KOPT-K1 (cell line): Measurements from ENCODE around the gene MMP15.
"Not testable (repeated sequence)": the region's sequence is repeated elsewhere in the genome, so short reads cannot be mapped to it uniquely, and the experiment has no call there.

Source experiments
- H3K27ac ChIP-seq: fragments of 200-600 bp; sonication (generic); 2 replicates; pipeline ENCODE4 v1.5.1; 2016; ENCODE audit warnings: antibody characterized with exemption, mild to moderate bottlenecking, low read depth, low read length; ENCODE audit not compliant: poor library complexity, severe bottlenecking
- H3K36me3 ChIP-seq: fragments of 200-600 bp; sonication (generic); 2 replicates; pipeline ENCODE4 v1.5.1; 2017; ENCODE audit warnings: antibody characterized with exemption, mild to moderate bottlenecking, low read length, moderate library complexity; ENCODE audit not compliant: insufficient read depth
- H3K9me3 ChIP-seq: fragments of 200-600 bp; sonication (generic); 2 replicates; pipeline ENCODE4 v1.5.1; 2017; ENCODE audit warnings: antibody characterized with exemption, low read length, mild to moderate bottlenecking; ENCODE audit not compliant: insufficient read depth, poor library complexity, severe bottlenecking

MMP15 gene

GRCh38 chr16:58056580-58056979 is 31.0 kb downstream of the MMP15 start:
- Histone ChIP-seq H3K27ac (no peak overlapping the region), H3K36me3 (no peaks in the 10 kb centered on the region), H3K9me3 (no peaks in the 10 kb centered on the region)

- no peaks in the 10 kb centered on the region for H3K9me3 ChIP-seq
- H3K36me3 ChIP-seq, result no peaks in the 10 kb centered on the region
- H3K27ac ChIP-seq, result no peak overlapping the region
These were observed 31.6 kb downstream of the MMP15 start for GRCh38 chr16:58057121-58057520.

DNA sequence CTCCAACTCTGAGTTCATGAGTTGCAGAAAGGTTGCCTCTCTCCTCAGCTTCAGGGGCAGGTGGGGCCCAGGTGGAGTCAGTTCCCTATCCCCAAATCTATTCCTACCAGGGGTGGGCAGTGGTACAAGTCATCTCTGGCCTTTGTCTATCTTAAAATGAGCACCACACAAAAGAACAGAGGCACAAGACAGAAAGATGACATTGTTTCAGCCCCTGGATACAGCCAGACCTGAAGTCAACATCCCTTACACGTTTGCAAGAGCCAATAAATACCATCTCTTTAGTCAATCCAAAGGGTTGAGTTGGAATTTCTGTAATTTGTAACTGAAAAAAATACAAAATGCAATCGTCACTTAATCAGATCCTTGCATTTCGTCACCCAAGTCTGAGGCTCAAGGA is 32.2 kb downstream of the MMP15 start:
- Histone ChIP-seq H3K9me3 (no peaks in the 10 kb centered on the region), H3K36me3 (no peaks in the 10 kb centered on the region), H3K27ac (no peak overlapping the region)

DNA sequence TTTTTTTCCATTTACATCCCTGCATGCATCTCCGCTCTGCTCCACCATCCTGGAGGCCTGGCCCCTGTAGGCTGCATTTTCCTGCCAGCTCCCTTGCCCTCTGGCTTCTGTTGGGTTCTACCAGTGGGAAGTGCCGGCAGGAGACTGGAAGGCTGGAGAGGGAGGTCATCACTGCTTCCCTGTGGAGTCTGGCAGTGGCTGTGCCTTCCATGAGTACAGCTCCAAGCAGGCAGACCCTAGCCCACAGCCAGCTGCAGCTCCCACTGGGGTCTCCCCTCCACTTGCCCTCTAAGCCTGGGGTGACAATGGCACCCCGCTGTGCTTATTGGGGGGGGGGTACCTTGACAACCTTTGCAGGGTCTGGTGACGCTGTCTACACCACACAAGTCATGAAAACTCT is 37.3 kb downstream of the MMP15 start:
- Histone ChIP-seq H3K9me3 (no peaks in the 10 kb centered on the region), H3K27ac (no peak overlapping the region), H3K36me3 (no peaks in the 10 kb centered on the region)

GRCh38 chr16:58063377-58064076 is 38.0 kb downstream of the MMP15 start:
- H3K9me3 ChIP-seq, result no peaks in the 10 kb centered on the region
- no peak overlapping the region for H3K27ac ChIP-seq

DNA sequence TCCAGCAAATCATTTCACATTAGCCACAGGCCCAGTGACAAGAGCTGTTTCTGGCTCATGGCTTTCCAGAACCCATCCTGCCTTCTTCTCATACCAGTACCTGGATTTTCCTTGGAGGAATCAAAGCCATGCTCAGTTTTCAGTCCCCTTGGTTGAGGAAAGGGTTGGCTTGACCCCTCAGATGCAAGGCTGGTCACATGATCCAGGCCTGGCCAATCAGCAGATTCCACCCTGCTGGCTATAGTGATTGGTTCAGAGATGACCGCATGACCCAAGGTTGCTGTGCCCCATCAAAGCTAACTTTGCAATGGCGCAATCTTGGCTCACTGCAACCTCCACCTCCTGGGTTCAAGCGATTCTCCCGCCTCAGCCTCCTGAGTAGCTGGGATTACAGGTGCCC is 45.0 kb downstream of the MMP15 start:
- H3K9me3 ChIP-seq, result peaks cover 12% of the 10 kb centered on the region
- H3K36me3 ChIP-seq, result no peaks in the 10 kb centered on the region
- H3K27ac ChIP-seq, result no peak overlapping the region

More at GRCh38 chr16:58063377-58064076, 38.0 kb downstream of the MMP15 start:
- no peaks in the 10 kb centered on the region for H3K36me3 ChIP-seq

DNA sequence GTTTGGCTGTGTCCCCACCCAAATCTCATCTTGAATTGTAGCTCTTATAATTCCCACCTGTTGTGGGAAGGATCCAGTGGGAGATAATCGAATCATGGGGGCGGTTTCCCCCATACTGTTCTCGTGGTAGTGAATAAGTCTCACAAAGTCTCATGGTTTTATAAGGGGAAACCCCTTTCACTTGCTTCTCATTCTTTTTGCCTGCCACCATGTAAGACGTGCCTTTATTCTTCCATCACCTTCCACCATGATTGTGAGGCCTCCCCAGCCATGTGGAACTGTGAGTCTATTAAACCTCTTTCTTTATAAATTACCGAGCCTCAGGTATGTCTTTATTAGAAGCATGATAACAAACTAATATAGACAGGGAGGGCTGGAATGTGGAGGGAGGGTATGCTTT is 46.6 kb downstream of the MMP15 start:
- not testable (repeated sequence) for H3K27ac ChIP-seq, H3K36me3 ChIP-seq
- H3K9me3 ChIP-seq, result peaks cover 20% of the 10 kb centered on the region

DNA sequence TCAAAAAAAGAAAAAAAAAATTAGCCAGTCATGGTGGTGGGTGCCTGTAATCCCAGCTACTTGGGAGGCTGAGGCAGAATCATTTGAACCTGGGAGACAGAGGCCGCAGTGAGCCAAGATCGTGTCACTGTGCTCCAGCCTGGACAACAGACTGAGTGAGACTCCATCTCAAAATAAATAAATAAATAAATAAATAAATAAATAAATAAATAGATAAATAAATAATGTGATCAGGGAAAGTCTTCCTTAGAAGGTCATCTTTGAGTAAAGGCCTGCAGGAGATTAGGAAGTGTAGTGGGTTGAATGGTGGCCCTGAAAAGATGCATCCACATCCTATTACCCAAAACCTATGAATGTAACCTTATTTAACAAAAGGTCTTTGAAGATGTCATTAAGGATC is 47.5 kb downstream of the MMP15 start:
- not testable (repeated sequence) for H3K27ac ChIP-seq
- H3K9me3 ChIP-seq, result peaks cover 20% of the 10 kb centered on the region

DNA sequence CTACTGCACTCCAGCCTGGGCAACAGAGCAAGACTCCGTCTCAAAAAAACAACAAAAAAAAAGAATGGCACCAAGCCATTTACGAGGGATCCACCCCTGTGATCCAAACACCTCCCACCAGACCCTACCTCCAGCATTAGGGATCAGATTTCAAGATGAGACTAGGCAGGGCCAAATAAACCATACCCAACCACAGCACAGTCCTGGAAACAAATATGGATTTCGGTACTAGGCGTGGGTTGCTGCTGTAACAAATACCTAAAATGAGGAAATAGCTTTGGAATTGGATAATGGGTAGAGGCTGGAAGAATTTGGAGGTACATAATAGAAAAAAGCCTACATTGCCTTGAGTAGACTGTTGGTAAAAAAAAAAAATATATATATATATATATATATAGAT is 49.1 kb downstream of the MMP15 start:
- no peaks in the 10 kb centered on the region for H3K36me3 ChIP-seq

More for the DNA sequence above, 47.5 kb downstream of the MMP15 start:
- not testable (repeated sequence) for H3K36me3 ChIP-seq

DNA sequence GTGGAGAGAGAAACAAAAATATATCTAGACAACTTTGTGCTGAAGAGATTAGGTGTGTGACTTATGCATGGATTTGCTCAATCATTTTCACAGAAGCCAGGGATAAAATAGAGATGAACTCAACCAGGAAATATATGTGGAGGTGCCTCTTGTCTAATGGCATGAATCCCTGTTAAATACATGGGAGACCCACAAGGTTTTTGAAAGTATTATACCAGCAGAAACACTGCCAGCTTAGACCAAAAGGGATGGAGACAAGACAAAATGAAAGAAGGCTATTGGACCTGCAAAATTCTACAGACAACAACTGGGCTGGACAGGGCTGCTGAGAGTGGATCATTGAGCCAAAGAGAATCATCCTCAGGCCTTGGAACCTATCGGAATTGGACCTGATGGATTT is 51.0 kb downstream of the MMP15 start:
- Histone ChIP-seq H3K27ac (no peak overlapping the region), H3K9me3 (peaks cover 15% of the 10 kb centered on the region), H3K36me3 (no peaks in the 10 kb centered on the region)

More for the DNA sequence above, 49.1 kb downstream of the MMP15 start:
- Histone ChIP-seq H3K27ac (no peak overlapping the region), H3K9me3 (peaks cover 20% of the 10 kb centered on the region)

GRCh38 chr16:58077796-58078195 is 52.2 kb downstream of the MMP15 start:
- Histone ChIP-seq H3K27ac (no peak overlapping the region), H3K9me3 (peaks cover 8% of the 10 kb centered on the region), H3K36me3 (no peaks in the 10 kb centered on the region)

- not testable (repeated sequence) for H3K36me3 ChIP-seq, H3K27ac ChIP-seq, H3K9me3 ChIP-seq
These were observed 55.1 kb downstream of the MMP15 start for GRCh38 chr16:58080657-58081056.

- Histone ChIP-seq H3K9me3 (no peaks in the 10 kb centered on the region), H3K36me3 (no peaks in the 10 kb centered on the region), H3K27ac (no peak overlapping the region)
These were observed 56.8 kb downstream of the MMP15 start for GRCh38 chr16:58082381-58082780.

DNA sequence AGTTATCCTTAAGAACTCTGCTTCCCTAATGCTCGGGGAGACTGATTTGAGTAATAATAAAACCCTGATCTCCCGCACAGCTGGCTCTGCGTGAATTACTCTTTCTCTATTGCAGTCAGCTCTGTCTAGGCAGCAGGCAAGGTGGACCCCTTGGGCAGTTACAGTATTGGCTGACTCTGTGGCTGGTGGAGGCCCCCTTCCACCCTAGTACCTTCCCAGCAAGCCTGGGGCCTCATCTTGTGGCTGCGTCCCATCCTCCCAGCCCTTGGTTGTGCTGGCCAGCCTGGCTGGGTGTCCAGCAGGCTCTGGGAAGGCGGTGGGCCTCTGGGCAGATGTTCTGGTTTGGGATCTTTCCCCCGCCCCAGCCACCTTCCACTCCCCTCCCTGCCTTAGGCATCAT is 59.1 kb downstream of the MMP15 start:
- no peak overlapping the region for H3K27ac ChIP-seq

DNA sequence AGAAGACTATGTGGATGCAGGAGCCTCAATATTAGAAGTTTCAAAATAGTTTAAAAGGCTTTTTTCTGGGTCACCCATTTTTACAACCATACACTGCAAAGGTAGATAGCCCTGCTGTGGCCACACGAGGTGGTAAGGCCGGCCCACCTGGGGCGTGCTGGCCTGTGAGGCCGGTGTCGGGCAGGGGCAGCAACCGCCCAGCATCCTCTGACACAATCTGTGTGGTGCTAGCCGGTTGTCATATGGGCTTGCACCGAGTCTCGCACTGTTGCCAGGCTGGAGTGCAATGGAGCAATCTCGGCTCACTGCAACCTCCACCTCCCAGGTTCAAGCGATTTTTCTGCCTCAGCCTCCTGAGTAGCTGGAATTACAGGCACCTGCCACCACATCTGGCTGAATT is 59.6 kb downstream of the MMP15 start:
- Histone ChIP-seq H3K36me3 (no peaks in the 10 kb centered on the region), H3K27ac (no peak overlapping the region), H3K9me3 (no peaks in the 10 kb centered on the region)

More for the DNA sequence above, 59.1 kb downstream of the MMP15 start:
- Histone ChIP-seq H3K36me3 (no peaks in the 10 kb centered on the region), H3K9me3 (no peaks in the 10 kb centered on the region)

DNA sequence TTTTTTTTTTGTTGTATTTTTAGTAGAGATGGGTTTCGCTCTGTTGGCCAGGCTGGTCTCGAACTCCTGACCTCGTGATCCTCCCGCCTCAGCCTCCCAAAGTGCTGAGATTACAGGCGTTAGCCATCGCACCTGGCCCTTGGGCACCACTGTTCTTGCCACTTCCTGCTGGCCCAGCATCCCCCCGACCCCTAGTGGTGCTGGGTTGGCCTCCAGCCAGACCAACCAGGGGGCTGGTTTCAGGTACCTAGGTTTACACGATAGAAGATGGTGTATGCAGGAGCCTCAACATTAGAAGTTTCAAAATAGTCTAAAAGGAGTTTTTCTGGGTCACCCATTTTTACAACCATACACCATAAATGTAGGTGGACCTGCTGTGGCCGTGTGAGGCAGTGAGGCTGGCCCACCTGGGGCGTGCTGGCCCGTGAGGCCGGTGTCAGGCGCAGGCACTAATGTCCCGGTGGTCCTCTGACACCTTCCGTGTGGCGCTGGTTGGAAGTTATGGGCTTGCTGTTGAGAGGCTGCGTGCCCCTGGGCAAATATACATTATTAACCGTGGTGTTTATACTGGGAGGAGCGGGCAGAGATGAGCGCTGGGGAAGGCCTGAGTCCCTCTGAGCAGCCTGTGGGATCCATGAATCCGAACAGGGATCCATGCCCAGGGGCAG is 60.2 kb downstream of the MMP15 start:
- Histone ChIP-seq H3K27ac (no peak overlapping the region), H3K9me3 (no peaks in the 10 kb centered on the region), H3K36me3 (no peaks in the 10 kb centered on the region)
